Measurements from ENCODE around the gene IFITM10.
"Not testable (repeated sequence)": the region's sequence is repeated elsewhere in the genome, so short reads cannot be mapped to it uniquely, and the experiment has no call there.

The IFITM10 gene

DNA sequence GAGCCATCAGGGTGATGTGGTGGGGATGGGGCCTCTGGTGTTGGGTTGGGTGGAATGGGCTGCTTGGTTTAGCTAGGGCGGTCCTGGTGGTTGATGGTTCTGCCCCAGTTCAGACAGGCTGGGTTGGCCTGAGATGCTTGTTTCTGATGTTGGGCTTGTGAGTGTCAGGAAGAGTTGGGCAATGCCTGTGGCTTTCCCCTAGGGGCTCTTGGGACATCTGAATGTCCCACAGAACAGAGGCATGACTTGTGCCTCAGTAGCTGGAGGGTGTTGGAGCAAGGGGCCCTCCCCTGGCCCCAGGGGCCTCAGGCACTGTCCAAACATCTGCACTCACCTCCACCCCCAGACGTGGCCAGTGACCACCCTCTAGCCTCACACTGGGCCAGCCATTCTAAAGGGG is 27.3 kb upstream of the IFITM10 start:
- DNase-seq, result no peak

DNA sequence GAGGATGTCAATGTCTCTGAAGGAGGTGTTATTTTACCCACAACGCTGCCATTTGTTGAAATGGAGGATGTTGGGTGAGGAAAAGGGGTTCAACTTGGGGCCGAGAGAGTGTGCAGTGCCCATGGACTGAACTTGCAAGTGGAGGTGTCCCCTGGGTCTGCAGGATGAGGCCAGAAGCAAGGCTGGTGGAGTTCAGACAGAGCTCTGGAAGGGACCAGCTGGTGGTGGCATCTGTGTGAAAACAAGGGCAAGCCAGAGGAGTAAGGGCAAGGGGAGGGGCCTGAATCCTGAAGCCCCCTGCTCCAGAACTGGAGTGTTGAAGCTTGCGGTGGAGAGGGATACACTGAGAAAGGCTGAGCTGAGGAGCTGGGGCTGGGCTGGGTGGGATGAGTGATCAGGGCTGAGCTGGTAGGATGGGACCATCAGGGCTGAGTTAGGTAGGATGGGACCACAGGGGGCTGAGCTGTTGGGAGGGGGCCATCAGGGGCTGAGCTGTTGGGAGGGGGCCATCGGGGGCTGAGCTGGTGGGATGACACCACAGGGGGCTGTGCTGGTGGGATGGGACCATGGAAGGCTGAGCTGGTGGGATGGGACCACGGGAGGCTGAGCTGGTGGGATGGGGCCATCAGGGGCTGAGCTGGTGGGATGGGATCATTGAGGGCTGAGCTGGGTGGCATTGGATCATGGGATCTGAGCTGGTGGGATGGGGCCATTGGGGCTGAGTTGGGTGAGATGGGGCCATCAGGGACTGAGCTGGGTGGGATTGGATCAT is 26.7 kb upstream of the IFITM10 start:
- no peak for DNase-seq

DNA sequence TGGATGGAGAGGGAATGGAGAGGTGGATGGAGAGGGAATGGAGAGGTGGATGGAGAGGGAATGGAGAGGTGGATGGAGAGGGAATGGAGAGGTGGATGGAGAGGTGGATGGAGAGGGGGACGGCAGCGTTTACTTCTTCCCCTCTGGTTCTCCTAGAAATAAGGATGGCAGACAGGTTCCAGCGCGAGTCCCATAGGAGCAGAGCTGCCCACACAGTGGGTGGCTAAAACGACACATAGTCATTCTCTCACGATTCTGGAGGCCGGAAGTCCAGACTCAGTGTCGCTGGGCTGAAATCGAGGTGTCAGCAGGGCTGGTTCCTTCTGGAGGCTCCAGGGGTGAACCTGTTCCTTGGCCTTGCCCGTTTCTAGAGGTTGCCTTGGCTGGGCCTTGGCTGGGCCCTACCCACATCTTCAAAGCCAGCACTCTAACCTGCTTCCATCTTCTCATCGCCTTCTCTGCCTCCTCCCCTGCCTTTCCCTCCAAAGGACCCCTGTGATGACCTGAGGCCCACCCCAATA is 26.0 kb upstream of the IFITM10 start:
- DNase-seq, result no peak

DNA sequence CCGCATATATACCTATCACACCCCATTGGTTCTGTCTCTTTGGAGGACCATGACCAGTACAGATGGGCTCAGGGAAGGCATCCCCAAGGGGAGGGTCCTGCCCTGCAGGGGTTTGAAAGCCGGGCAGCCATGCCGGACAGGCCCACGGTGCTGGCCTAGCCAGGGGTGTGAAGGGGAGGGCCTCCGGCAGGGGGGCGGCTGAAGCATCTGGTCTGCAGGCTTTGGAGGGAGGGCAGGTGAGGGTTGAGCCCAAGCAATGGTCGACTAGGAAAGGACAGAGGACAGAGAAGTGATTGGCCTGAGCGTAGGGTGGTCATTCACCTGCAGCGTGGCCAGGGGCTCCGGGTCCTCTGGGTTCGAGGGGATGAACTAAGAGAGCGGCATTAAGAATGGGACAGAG is 24.5 kb upstream of the IFITM10 start:
- DNase-seq, result no peak

DNA sequence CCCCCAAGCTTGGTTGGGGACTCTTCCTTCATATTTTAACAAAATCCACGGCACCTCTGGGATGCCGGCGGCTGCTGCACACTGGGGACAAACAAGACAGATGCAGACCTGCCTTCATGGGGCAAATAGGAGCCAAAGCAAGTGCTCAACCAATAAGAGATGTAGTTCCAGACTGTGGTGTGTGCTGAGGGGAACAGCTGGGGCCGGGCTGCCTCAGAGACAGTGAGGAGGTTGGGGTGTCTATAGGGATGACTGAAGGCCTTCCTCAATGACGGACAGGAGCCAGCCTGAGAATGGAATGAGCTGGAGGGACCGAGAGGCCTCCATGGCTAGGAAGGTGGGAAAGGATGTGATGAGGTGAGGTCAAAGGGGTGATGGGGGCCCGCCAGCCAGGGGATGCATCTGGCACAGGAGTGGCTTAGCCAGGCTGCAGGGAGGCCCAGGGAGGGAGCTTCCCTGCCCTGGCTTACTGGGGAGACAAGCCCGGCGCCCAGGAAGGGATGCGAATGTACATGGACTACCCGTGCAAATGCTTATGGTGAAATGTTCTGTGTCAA is 23.7 kb upstream of the IFITM10 start:
- no peak for DNase-seq

DNA sequence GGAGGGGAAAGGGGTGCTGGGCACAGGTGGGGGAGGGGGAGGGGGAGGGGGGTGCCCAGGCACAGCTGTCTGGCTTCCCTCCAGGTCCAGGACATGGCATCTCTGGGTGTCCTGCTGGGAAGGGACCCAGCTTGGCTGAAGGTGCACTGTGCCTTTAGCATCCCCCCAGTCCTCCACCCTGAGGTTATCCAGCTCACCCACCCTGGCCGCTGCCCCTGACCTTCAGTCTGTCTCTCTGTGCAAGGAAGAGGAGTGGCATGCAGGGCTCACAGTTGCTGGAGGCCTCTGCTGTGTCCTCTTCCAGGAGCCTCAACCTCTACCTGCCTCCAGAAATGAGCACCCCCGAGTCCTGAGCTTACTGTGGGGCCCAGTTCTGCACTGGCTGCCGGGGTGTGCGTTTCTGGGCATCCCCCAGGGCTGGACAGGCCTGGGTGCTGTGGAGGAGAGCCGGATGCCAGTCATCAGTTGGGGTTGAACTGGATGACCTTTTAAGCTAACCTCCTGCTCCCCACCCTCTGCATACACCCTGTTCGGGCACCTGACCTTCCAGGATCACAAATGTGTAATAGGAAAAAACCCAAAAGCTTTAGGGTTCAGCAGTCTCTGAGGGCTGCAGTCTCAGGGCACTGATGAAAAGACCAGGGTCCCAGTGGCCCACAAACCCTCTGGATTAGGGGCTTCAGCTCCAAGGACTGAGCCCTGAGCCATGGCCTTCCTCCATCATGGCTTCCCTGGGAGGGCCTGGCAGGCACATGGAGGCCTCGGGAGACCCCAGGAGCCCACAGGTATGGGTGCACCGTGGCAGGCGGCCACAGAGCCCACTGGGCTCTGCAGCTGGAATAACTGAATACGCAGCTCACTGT is 23.0 kb upstream of the IFITM10 start:
- no peak for DNase-seq

DNA sequence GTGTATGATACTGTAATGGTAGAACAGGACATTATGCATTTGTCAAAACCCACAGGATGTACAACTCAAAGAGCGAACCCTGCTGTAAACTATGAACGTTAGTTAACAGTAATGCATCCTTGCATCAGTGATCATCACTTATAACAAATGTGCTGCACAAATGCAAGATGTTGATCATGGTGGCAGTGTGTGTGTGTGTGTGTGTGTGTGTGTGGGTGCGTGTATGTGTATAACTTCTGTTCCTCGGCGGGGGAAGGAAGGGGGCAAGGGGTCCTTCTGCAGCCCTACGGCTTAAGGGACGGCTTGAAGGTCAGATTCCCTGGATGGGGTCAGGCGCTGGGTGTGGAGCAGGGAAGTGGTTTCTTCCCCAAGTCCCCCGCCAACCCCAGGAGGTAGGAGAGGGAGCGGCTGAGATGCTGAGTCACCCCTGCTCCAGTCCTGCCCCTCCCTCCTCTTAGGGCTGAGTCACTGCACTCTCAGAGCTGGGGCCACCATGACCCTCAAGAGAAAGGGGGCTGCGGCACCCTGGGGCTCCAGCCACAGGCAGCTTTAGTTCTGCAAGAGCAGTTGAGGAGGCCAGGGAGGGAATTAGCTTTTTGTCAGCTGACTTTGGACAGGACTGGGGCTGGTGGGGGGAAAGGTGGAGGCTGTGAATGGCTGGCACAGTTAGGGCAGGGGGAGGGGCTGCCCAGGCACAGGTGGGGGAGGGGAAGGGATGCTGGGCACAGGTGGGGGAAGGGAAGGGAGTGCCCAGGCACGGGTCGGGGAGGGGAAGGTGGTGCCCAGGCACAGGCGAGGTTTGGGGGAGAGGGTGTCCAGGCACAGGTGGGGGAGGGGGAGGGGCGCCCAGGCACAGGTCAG is 22.1 kb upstream of the IFITM10 start:
- DNase-seq, result peak in 1 of 4 experiments; percentile 38

DNA sequence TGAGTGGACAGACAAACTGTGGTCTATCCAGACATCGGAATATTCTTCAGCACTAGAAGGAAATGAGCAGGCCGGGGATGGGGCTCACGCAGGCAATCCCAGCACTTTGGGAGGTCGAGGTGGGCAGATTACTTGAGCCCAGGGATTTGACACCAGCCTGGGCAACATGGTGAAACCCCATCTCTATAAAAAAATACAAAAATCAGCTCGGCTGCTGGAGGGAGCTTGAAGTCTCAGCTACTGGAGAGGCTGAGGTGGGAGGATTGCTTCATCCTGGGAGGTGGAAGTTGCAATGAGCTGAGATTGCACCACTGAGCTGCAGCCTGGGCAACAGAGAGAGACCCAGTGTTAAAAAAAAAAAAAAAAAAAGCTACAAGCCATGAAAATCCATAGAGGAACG is 21.3 kb upstream of the IFITM10 start:
- DNase-seq, result no peak

DNA sequence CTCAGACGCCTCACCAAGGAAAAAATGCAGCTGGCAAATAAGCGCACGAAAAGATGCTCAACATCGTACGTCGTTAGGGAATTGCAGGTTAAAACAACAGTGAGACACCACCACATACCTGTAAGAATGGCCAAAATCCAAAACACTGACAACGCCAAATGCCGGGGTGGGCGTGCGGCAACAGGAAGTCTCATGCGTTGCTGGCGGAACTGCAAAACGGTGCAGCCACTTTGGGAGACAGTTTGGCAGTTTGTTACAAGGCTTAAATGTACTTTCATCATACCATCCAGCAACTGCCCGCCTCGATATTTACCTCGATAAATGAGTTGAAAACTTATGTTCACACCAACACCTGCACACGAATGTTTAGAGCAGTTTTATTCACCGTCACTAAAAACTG is 20.9 kb upstream of the IFITM10 start:
- no peak for DNase-seq

DNA sequence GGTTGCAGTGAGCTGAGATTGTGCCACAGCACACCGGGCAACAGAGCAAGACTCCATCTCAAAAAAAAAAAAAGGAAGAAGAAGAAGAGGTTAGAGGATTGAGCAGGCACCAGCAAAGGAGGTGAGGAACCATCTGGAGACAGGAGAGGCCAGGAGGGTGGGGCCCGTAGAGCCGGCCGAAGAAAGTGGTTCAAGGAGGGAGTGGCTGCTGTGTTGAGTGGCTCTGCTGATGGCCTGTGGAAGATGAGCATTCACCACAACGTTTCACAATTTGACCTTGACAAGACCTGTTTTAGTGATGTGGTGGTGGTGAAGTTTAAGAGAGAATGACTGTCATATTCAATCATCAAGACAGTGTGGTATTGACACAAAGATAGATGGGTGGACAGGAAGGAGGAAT is 20.1 kb upstream of the IFITM10 start:
- no peak for DNase-seq

DNA sequence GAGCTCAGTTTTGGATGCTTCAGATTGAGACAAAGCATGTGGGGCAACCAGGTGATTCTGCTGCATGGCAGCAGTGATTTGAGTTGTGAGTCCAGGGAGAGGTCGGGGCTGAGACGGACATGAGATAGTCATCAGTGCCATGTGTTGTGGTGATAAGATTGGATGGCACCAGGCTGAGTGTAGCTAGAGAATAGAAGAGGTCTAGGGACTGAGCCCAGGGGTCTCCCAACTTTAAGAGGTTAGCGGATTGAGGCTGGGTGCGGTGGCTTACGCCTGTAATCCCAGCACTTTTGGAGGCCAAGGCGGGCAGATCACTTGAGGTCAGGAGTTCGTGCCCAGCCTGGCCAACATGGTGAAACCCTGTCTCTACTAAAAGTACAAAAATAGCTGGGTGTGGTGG is 19.7 kb upstream of the IFITM10 start:
- no peak for DNase-seq

DNA sequence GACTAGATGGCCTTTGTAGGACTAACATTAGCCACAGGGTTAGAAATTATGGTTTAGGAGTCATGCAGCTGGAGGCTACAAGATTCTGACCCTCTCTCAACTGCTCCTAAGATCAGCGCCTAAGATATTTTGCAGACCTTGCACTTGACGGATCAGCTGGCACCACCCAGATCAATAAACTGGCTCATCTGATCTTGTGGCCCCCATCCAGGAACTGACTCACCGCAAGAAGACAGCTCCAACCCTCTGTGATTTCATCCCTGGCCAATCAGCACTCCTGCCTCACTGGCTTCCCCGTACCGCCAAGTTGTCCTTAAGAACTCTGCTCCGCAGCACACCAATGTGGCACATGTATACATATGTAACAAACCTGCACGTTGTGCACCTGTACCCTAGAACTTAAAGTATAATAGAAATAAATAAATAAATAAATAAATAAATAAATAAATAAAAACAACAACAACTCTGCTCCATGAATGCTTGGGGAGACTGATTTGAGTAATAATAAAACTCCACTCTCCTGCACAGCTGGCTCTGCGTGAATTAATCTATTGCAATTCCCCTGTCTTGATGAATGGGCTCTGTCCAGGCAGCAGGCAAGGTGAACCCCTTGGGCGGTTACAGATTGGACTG is 19.0 kb upstream of the IFITM10 start:
- not testable (repeated sequence) for DNase-seq

DNA sequence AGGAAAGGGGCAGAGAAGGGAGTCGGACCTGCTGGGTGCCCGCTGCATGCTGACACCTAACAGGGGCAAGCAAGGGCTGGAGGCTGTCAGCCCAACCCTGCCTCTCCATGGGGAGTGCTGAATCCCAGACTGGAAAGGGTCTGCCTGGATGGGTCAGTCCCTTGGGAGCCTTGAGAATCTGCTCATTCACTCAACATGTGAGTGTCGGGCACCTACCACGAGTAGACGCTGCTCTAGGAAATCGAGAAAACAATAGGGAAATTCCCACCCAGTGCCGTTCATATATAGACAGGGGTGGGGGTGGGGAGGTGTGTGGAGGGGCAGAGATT is 17.7 kb upstream of the IFITM10 start:
- no peak for DNase-seq

DNA sequence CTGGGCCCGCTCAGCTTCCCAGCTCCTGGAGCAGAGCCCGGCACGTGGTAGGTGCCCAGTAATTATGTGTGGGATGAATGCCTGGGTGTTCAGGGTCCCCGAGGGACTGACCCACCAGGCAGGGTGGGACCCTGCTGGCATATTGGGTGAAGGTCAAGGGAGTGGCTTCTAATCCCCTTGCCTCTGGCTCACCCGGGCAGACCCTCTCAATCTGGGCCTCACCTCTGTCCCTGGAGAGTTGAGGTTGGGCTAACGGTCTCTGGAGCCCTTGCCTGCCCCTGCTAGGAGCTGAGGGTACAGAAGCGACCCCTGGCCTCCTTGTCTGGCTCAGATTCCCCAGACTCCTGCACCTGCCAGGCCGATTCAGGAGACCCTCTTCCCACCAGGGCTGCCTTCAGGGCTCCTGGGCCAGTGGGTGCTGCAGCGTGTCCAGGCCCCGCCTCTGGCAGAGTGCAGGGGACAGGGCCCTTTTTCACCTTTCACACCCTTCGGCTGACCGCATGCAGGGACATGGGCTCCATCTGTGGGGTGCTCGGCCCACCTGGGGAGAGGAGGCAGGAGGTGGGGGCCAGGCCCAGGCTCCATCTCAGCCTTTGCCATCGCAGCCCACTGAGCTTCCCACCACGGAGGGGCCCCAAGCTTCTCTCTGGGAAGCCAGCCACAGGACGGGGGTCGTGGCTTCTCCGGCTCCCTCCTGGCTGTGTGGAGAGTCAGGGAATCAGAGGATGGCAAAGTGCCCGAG is 17.2 kb upstream of the IFITM10 start:
- DNase-seq, result no peak

DNA sequence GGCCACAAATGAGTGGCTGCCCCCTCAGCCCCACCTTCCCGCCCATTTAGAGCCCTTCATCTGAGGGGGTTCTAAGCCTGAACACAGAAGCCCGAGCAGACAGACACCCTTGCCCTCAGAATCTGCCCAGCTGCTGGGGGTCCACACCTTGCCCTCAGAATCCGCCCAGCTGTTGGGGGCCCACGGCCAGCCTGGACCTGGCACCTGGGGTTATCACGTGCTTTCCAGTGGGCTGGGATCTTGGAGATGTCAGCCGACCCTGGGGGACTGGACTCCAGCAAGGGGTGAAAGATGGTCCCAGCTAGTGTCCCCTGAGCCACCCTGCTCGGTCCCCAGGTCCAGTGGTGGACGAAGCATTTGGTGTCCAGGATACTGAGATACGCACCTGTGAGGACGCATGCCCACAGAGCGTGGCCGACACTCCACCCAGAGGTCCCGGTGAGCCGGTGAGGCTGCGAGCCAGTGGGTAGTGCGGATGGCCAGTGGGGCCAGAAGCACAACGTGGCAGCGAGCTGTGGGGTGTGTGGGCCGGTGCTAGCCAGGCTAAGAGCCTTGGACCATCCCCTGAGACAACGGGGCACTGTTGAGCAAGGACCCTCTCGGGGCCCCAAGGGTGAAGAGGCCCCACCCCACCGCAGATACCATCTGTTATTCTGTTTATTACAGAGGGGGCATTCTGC is 16.5 kb upstream of the IFITM10 start:
- DNase-seq, result no peak

DNA sequence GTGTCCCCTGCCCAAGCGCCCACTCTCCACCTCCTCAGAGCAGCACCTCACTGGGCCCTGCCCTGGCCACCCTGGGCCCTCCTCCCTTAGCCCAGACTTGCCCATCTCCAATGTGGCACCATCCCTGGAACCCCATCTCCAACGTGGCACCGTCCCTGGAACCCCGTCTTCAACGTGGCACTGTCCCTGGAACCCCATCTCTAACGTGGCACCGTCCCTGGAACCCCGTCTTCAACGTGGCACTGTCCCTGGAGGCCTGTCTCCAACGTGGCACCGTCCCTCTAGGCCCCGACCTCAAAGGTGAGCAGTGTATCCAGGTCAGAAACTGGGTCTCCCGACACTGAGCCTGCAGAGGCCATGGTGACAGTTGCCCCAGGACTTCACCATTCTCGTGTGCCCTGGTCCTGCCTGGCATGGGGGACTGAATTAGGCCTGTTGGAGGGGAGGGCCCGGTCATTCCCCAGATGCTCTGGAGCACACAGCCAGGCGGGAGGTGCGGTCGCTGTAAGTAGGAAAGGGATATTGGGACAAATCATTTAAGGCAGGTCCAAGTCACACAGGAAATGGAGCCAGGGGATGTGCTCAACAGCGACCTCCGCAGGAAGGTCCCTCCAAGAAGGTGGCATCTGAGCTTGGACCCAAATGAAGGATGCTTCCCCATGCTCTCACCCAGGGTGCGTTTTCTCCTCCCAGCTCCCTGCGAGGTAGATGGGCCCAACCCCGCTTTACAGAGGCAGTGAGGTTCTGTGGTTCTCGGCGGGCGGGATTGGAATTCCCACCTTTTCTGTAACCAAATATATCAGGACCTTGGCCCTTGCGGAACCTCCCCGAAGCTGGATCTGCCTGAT is 15.7 kb upstream of the IFITM10 start:
- no peak for DNase-seq

DNA sequence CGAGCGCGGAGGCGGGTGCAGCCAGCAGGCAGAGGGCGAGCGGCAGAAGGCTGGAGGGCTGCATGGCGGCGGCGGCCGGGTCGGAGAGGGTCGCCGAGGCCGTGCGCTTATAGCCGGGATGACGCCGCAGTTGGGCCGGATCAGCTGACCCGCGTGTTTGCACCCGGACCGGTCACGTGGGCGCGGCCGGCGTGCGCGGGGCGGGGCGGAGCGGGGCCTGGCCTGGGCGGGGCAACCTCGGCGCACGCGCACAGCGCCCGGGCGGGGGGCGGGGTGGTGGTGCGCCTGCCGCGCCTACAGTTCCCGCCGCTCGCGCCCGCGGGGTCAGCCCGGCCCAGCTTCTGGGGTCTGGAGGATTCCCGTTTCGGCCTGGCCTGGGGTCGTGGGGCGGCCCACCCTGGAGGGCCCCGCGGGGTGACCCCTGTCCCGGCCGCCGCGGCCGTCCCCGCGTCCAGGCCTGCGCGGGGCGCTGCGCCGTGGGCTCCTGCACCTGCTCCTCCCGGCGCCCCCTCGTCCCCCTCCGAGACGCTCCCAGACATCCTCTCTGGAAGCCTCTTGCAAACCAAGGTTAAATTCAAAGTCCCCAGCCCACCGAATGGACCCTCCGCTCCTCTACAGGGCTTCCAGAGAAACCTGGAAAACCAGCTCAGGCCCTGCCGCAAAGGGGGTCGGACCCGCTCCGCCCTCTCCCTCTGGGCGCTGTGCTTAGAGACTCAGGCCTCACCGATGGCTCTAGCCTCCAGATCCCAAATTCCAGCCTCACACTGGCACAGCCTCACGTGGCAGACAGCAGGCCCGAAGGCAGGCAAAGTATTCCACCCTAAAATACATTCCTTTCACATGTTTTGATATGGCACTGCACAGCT is 13.6 kb upstream of the IFITM10 start, which contains the start of gene CTSD:
Gene CTSD, minus strand, starts transcription at position 132 of the 866 bp plus-strand sequence. Its CDS starts 68 bp downstream, at position 64.
- peak; percentile 76 to 86 (median 82) for DNase-seq

DNA sequence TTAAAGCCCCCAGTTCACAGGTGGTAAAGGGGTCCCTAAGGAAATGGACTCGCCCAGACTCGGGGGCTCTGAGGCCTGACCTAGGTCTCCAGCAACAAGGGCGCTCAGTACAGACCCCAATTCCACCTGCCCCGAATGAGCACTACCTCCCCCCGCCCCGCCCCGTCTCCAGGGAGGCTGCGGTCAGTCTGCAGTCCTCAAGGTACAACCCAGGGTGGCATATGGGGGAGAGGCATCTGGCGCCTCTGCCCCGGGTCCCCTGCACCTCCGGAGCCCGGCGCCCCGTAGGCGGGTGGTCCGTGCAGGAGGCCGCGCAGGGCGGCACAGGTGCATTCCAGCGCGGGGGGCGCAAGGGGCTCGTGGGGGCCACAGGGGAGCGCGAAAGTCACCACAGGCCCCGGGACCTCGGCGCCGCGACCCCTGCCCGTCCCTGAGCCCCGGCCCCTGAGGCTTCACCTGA is 13.0 kb upstream of the IFITM10 start:
- no peak for DNase-seq

All from activated CD4-positive, CD25-positive, alpha-beta regulatory T cell (primary cell).